GM12892 (cell line): ENCODE data around the gene CALHM4.

ENCODE experiments used
- DNase-seq: peaks from one replicate; pipeline ENCODE4 v3.0.0; 2011; ENCODE audit not compliant: insufficient read length
- FAIRE-seq: peaks from 2 replicates; lab custom pipeline; 2011; peaks lifted over from hg19 to GRCh38; lab: Jason Lieb, UNC
- POLR2A ChIP-seq: IDR thresholded peaks from 2 replicates; pipeline ENCODE4 v1.6.1; 2011; ENCODE audit warnings: low read depth, low read length, control low read depth
- POLR2AphosphoS5 ChIP-seq: IDR thresholded peaks from 2 replicates; pipeline ENCODE4 v1.6.1; 2011; ENCODE audit warnings: low read depth, low read length, control low read depth
- TAF1 ChIP-seq: IDR thresholded peaks from 2 replicates; pipeline ENCODE4 v1.6.1; 2011; ENCODE audit warnings: low read depth, mild to moderate bottlenecking, control low read depth, low read length, borderline replicate concordance

The CALHM4 gene

DNA sequence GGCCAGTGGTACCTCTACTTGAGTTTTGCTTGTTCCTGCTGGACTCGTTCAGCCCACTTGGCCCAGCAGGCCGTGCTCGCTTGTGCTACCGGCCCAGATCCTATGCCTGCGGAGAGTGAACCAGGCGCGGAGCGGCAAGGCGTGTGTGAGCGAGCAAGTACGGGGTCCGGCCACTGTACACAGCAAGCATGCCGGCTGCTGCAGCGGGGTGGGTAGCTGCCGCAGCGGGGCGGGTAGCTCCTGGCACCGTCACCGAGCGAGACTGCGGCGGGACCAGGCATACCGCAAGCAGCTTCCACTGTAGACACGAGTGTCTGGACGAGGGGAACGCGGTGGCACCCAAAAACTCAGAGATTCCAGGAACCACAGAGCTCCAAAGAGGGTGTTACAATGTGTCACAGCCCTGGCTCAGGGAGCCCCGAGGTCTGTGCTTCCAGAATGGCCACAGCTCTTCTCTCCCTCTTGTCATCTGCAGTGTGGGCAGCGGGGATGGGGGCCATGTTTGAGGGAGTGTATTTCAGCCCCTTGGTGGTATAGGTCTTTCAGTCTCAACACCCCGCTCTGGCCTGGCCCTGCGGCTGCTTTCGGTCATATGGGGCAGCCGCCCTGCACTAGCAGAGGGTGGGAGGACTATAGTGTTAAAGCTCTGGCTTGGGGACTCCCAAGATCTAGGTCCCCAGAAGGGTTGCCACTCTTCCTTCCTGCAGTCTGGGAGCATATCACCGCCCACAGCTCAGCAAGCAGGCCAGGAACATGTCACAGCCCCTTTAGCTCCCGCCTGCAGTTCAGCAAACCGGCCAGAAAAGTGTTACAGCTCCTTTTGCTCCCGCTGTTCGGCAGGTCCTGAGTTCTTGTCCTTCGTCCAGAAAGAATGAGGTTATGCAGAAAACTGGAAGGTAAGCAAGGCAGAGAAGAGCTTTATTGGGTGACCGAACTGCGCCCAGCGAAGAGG, 11.6 kb downstream of the CALHM4 start:
- DNase-seq (no peak), FAIRE-seq (peak; percentile 64)

GRCh38 chr6:116568111-116568510, 14.6 kb downstream of the CALHM4 start:
- no peak for FAIRE-seq
- TF ChIP-seq POLR2AphosphoS5 (no peak), POLR2A (no peak), TAF1 (no peak)
- DNase-seq: no peak

More for the DNA sequence above, 11.6 kb downstream of the CALHM4 start:
- TF ChIP-seq POLR2A (no peak), POLR2AphosphoS5 (no peak)

- TF ChIP-seq TAF1: no peak
- TF ChIP-seq POLR2A: no peak
- TF ChIP-seq POLR2AphosphoS5: no peak
- FAIRE-seq (no peak), DNase-seq (no peak)
These were observed 15.5 kb downstream of the CALHM4 start for GRCh38 chr6:116568821-116569755.

- TF ChIP-seq POLR2AphosphoS5 (peak; percentile 96), TAF1 (peak; percentile 50; the same call in 1 of the 2 replicates), POLR2A (peak; percentile 93)
- DNase-seq (peak; percentile 83), FAIRE-seq (peak; percentile 99)
These were observed 17.5 kb downstream of the CALHM4 start, which contains the start of gene RWDD1 for GRCh38 chr6:116570856-116571682. Gene RWDD1, plus strand, starts transcription at chr6:116571504. Its CDS starts 79 bp downstream, at chr6:116571583.

DNA sequence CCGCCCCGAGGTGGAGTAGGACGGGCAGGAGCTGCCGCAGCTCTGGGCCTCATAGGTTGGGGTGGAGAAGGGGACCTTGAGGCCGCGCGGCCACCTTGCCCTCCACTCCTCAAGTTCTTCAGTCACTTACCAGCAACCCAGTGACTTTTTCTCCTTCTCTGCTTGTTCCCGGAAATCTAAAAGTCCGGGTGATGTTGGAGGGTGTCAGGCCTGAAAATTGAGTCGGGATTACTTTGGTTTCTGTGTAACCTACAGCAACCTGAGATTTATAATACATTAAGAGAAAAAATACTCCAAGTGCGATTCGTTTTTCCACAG, 18.1 kb downstream of the CALHM4 start:
- TF ChIP-seq POLR2A: no peak
- TF ChIP-seq POLR2AphosphoS5: no peak
- TF ChIP-seq TAF1: no peak
- FAIRE-seq (no peak), DNase-seq (no peak)

DNA sequence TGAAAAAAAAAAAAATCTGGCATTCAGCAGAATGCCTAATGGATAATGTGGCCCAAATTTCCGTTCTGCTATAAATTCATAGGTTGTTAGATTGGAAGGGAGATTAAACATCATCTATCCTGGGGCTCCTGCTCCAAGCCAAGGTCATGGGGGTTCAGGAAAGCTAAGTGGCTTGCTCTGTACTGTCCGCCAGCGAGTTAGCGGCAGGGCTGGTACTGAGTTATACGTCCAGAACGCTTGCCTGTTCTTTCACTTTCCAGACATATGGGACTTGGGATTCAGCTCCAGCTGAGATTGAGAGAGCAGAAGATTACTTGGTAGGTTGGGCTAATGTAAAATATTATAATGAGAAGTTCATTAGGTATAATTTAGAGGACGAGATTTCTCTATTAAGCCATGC, 18.6 kb downstream of the CALHM4 start:
- no peak for TF ChIP-seq POLR2AphosphoS5
- TF ChIP-seq POLR2A: no peak
- TF ChIP-seq TAF1: no peak
- DNase-seq (no peak), FAIRE-seq (peak; percentile 69)

- TF ChIP-seq POLR2A: no peak
- no peak for TF ChIP-seq TAF1
- TF ChIP-seq POLR2AphosphoS5: no peak
- no peak for FAIRE-seq
- DNase-seq: no peak
These were observed 21.7 kb downstream of the CALHM4 start for GRCh38 chr6:116575227-116575626.

GRCh38 chr6:116577486-116577885, 23.9 kb downstream of the CALHM4 start:
- TF ChIP-seq POLR2AphosphoS5 (no peak), POLR2A (no peak), TAF1 (no peak)
- no peak for FAIRE-seq
- DNase-seq: no peak

DNA sequence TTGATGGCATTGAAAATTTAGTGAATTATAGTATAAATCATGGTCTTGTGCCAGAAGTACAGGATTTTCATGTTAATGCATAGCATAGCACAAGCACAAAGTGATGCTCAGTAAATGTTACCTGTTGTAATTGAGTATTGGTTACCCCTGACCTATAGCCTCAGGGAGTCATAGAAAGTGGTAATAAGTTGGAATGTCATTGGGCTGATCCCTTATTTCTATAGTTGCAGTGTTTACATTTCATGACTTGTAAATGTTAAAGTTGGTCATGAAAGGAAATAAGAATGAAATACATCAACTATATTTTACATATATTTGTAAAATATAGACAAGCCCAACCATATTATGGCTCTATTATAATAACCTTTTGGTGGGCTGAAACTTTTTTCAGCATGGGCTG, 24.8 kb downstream of the CALHM4 start:
- no peak for FAIRE-seq
- TF ChIP-seq POLR2AphosphoS5: no peak
- no peak for TF ChIP-seq POLR2A
- no peak for TF ChIP-seq TAF1
- no peak for DNase-seq

DNA sequence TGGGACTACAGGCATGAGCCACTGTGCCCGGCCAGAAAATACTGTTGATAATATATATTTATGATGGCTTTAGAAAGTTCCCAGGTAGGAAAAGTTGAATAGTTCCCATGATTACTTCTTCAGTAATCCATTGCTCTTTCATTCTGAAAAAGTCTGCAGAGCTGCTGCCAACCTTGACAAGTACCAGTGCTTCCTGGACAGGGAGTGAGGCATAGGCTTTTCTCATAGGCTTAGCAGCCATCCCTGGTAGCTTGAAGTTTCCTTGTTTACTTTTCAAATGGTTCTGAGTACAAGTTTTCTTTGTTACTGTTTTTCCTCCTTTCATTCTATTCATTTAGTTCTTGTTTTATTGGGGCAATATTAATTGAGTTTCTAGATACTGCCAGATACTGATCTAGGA, 25.6 kb downstream of the CALHM4 start:
- DNase-seq: no peak
- no peak for FAIRE-seq

GRCh38 chr6:116580198-116580597, 26.6 kb downstream of the CALHM4 start:
- TF ChIP-seq POLR2A (no peak), POLR2AphosphoS5 (no peak), TAF1 (no peak)
- DNase-seq (no peak), FAIRE-seq (no peak)

More for the DNA sequence above, 25.6 kb downstream of the CALHM4 start:
- TF ChIP-seq POLR2AphosphoS5: no peak
- no peak for TF ChIP-seq TAF1
- TF ChIP-seq POLR2A: no peak

DNA sequence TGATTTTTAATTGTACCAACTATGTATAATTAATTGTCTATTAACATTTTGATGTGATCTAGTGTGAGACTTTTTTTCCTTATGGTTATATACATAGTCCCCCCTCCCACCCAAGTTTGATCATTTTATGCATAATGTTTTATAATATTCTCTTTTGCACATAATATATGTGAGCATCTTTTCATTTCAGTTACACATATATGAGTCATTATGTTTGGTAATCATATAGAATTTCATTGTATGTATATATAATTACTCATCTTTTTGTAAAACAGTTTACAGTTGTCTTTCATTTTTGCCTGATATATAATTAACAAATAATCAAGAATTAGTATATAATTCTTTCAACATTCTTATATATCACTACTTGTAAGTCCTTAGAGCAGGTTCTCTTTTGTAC, 32.7 kb downstream of the CALHM4 start:
- TF ChIP-seq POLR2A (no peak), POLR2AphosphoS5 (no peak), TAF1 (no peak)
- no peak for FAIRE-seq
- DNase-seq: no peak
